ENCODE measurements around the gene LINC00305.

DNA sequence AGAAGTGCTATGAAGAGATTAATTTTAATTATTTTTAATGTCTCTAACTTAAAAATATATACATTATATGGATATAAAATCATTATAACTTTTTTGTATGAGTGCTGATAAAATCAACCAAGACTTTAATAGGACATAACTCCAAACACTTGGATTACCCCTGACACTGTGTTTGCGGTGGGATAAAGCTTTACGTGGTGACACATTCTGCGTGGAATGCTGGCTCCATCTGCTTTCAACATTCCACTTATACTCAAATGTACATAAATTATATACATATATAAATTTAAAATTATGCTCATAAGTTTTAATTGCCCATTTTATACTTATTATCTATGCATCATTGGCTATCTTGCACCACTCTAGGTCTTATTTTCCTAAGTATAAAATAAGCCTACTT, 30.5 kb downstream of the LINC00305 start:
- TF ChIP-seq, protein P1, sequence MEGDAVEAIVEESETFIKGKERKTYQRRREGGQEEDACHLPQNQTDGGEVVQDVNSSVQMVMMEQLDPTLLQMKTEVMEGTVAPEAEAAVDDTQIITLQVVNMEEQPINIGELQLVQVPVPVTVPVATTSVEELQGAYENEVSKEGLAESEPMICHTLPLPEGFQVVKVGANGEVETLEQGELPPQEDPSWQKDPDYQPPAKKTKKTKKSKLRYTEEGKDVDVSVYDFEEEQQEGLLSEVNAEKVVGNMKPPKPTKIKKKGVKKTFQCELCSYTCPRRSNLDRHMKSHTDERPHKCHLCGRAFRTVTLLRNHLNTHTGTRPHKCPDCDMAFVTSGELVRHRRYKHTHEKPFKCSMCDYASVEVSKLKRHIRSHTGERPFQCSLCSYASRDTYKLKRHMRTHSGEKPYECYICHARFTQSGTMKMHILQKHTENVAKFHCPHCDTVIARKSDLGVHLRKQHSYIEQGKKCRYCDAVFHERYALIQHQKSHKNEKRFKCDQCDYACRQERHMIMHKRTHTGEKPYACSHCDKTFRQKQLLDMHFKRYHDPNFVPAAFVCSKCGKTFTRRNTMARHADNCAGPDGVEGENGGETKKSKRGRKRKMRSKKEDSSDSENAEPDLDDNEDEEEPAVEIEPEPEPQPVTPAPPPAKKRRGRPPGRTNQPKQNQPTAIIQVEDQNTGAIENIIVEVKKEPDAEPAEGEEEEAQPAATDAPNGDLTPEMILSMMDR (IDR thresholded peaks at IDR 0.05; ENCODE audit: low read depth, low read length), result no peak
- no peak for TF ChIP-seq EZH2phosphoT487 (IDR thresholded peaks at IDR 0.05; ENCODE audit: low read depth)
